ENCODE measurements around the gene CCDC30. TPM values are rescaled to one million over a fixed set of nuclear protein-coding genes. Genes with fewer than 3 reads are reported as not detected.

CCDC30 gene
- total RNA-seq, 4 donors from 2014 or later = 0.75 to 3.7 (median 1.7) TPM

GRCh38 chr1:42639116-42639515 lies 176.0 kb downstream of the CCDC30 start:
- H3K27me3 ChIP-seq = no peaks in the 10 kb centered on the region
- no peak overlapping the region for H3K4me3 ChIP-seq
- no peaks in the 10 kb centered on the region for H3K4me1 ChIP-seq
- H3K36me3 ChIP-seq = no peaks in the 10 kb centered on the region
- TF ChIP-seq POLR2AphosphoS5 (IDR thresholded peaks at IDR 0.05) (no peak), EP300 (IDR thresholded peaks at IDR 0.05; ENCODE audit: low read depth) (no peak), POLR2A (IDR thresholded peaks at IDR 0.05) (no peak), CTCF (IDR thresholded peaks at IDR 0.05) (no peak)
- in situ Hi-C loops (cut with MboI; ENCODE audit: low pct_ligation_motif_present in 1 of 4, low pct_unique_long_range_greater_than_20kb in 1 of 4, low sequenced_read_pairs in 3 of 4) (no loop called here), intact Hi-C loops (cut with DNase I; ENCODE audit: low total_unique reads) (no loop called here)
- H3K9me3 ChIP-seq = no peaks in the 10 kb centered on the region
- H3K27ac ChIP-seq = no peak overlapping the region
- no peak for DNase-seq

GRCh38 chr1:42646056-42646455 lies 183.0 kb downstream of the CCDC30 start:
- Histone ChIP-seq H3K36me3 (no peaks in the 10 kb centered on the region), H3K9me3 (peaks cover 0 to 3% of the 10 kb centered on the region in 2 donors), H3K27me3 (no peaks in the 10 kb centered on the region), H3K27ac (no peak overlapping the region), H3K4me3 (no peak overlapping the region), H3K4me1 (no peaks in the 10 kb centered on the region)
- WGBS, 2 donors (ENCODE audit: low coverage in 1 of 2) = 80 to 88% methylated on average over 1 to 2 of the region's 2 CpGs
- no peak for DNase-seq
- intact Hi-C loops (cut with DNase I; ENCODE audit: low total_unique reads) (no loop called here), in situ Hi-C loops (cut with MboI; ENCODE audit: low pct_ligation_motif_present in 1 of 4, low pct_unique_long_range_greater_than_20kb in 1 of 4, low sequenced_read_pairs in 3 of 4) (no loop called here)
- TF ChIP-seq EP300 (IDR thresholded peaks at IDR 0.05; ENCODE audit: low read depth) = no peak

- no peak for TF ChIP-seq POLR2A (IDR thresholded peaks at IDR 0.05)
- Histone ChIP-seq H3K4me1 (peaks cover 13 to 22% (median 16%) of the 10 kb centered on the region in 4 donors), H3K27ac (peak overlapping the region in 3 of 4 donors; percentile 84 to 88 (median 85)), H3K9me3 (no peaks in the 10 kb centered on the region), H3K4me3 (no peak overlapping the region), H3K27me3 (no peaks in the 10 kb centered on the region), H3K36me3 (peaks cover 0 to 11% (median 0%) of the 10 kb centered on the region in 4 donors)
- in situ Hi-C loops (cut with MboI; ENCODE audit: low pct_ligation_motif_present in 1 of 4, low pct_unique_long_range_greater_than_20kb in 1 of 4, low sequenced_read_pairs in 3 of 4) = loop anchor here in 1 of 4 donors (25.0 kb wide), 1 partner anchor 320 kb away; the partner anchor contains the start of gene FOXJ3
- no peak for DNase-seq
- intact Hi-C loops (cut with DNase I; ENCODE audit: low total_unique reads) = no loop called here
- 83 to 88% methylated on average over 3 to 5 of the region's 5 CpGs for WGBS, 2 donors (ENCODE audit: low coverage in 1 of 2)
These were observed 194.1 kb downstream of the CCDC30 start for GRCh38 chr1:42657201-42657600.

GRCh38 chr1:42657981-42658876 lies 195.1 kb downstream of the CCDC30 start, which contains the start of gene PPIH:
TSS of gene PPIH (plus strand) at chr1:42658423. CDS start at chr1:42658447, 24 bp downstream.
- Histone ChIP-seq H3K36me3 (peaks cover 0 to 11% (median 0%) of the 10 kb centered on the region in 4 donors), H3K4me3 (peak within 1 kb of the TSS; percentile 60 to 88 (median 76)), H3K9me3 (no peaks in the 10 kb centered on the region), H3K4me1 (peaks cover 13 to 22% (median 16%) of the 10 kb centered on the region in 4 donors), H3K27ac (peak within 1 kb of the TSS; percentile 80 to 88 (median 84)), H3K27me3 (no peaks in the 10 kb centered on the region)
- DNase-seq = peak; percentile 96
- peak; percentile 50 for TF ChIP-seq POLR2A (IDR thresholded peaks at IDR 0.05)
- no peak for TF ChIP-seq EP300 (IDR thresholded peaks at IDR 0.05; ENCODE audit: low read depth)
- peak; percentile 26 to 74 (median 30) for TF ChIP-seq CTCF (IDR thresholded peaks at IDR 0.05)
- peak; percentile 60 to 79 (median 70) for TF ChIP-seq POLR2AphosphoS5 (IDR thresholded peaks at IDR 0.05)
- WGBS, 2 donors (ENCODE audit: low coverage in 1 of 2) = 0% methylated on average over 2 to 50 of the region's 53 CpGs
- intact Hi-C loops (cut with DNase I; ENCODE audit: low total_unique reads) = no loop called here
- in situ Hi-C loops (cut with MboI; ENCODE audit: low pct_ligation_motif_present in 1 of 4, low pct_unique_long_range_greater_than_20kb in 1 of 4, low sequenced_read_pairs in 3 of 4) = loop anchor here in 1 of 4 donors (25.0 kb wide), 1 partner anchor 321 kb away; the partner anchor contains the start of gene FOXJ3

- in situ Hi-C loops (cut with MboI; ENCODE audit: low pct_ligation_motif_present in 1 of 4, low pct_unique_long_range_greater_than_20kb in 1 of 4, low sequenced_read_pairs in 3 of 4) (loop anchor here in 1 of 4 donors (25.0 kb wide), 1 partner anchor 322 kb away; the partner anchor contains the start of gene FOXJ3), intact Hi-C loops (cut with DNase I; ENCODE audit: low total_unique reads) (no loop called here)
- peaks cover 0 to 11% (median 2%) of the 10 kb centered on the region in 4 donors for H3K36me3 ChIP-seq
These were observed 195.8 kb downstream of the CCDC30 start for GRCh38 chr1:42658877-42659337.

More at GRCh38 chr1:42658877-42659337, 195.8 kb downstream of the CCDC30 start:
- 5 to 17% methylated on average over 2 to 20 of the region's 20 CpGs for WGBS, 2 donors (ENCODE audit: low coverage in 1 of 2)
- peak overlapping the region; percentile 60 to 88 (median 76) for H3K4me3 ChIP-seq
- H3K4me1 ChIP-seq = peaks cover 13 to 22% (median 16%) of the 10 kb centered on the region in 4 donors
- DNase-seq = no peak
- no peaks in the 10 kb centered on the region for H3K9me3 ChIP-seq
- no peak for TF ChIP-seq POLR2A (IDR thresholded peaks at IDR 0.05)
- no peak for TF ChIP-seq POLR2AphosphoS5 (IDR thresholded peaks at IDR 0.05)
- no peak for TF ChIP-seq CTCF (IDR thresholded peaks at IDR 0.05)
- TF ChIP-seq EP300 (IDR thresholded peaks at IDR 0.05; ENCODE audit: low read depth) = no peak
- H3K27ac ChIP-seq = peak overlapping the region; percentile 80 to 88 (median 84)
- no peaks in the 10 kb centered on the region for H3K27me3 ChIP-seq

All from transverse colon (tissue), 4 donors.